H7 (cell line): Measurements from ENCODE around the gene RPL19. TPM values are rescaled to one million over a fixed set of nuclear protein-coding genes. Genes with fewer than 3 reads are reported as not detected.

ENCODE experiments used
- DNase-seq: peaks from one replicate; pipeline ENCODE4 v3.0.0; 2012
- H3K27me3 ChIP-seq: 2 replicates; pipeline ENCODE4 v1.6.0; 2011; ENCODE audit warnings: mild to moderate bottlenecking, low read length; ENCODE audit not compliant: control insufficient read depth, insufficient read depth
- H3K36me3 ChIP-seq: replicated peaks from 2 replicates; pipeline ENCODE4 v1.5.1; 2011; ENCODE audit warnings: low read length; ENCODE audit not compliant: control insufficient read depth, insufficient read depth
- H3K4me3 ChIP-seq: 2 replicates; pipeline ENCODE4 v1.5.1; 2011; ENCODE audit warnings: low read depth, mild to moderate bottlenecking, control low read depth, low read length, moderate library complexity; ENCODE audit not compliant: insufficient read depth
- total RNA-seq: library from RNA; depleted of rRNA; stranded (reverse); fragments of >200 nt; shearing (Covaris generic); gene quantifications from 2 replicates; pipeline ENCODE4 v1.2.3, GENCODE V29; 2014

RPL19 gene
- total RNA-seq, 1 experiment from 2014 or later: 2,113 TPM

DNA sequence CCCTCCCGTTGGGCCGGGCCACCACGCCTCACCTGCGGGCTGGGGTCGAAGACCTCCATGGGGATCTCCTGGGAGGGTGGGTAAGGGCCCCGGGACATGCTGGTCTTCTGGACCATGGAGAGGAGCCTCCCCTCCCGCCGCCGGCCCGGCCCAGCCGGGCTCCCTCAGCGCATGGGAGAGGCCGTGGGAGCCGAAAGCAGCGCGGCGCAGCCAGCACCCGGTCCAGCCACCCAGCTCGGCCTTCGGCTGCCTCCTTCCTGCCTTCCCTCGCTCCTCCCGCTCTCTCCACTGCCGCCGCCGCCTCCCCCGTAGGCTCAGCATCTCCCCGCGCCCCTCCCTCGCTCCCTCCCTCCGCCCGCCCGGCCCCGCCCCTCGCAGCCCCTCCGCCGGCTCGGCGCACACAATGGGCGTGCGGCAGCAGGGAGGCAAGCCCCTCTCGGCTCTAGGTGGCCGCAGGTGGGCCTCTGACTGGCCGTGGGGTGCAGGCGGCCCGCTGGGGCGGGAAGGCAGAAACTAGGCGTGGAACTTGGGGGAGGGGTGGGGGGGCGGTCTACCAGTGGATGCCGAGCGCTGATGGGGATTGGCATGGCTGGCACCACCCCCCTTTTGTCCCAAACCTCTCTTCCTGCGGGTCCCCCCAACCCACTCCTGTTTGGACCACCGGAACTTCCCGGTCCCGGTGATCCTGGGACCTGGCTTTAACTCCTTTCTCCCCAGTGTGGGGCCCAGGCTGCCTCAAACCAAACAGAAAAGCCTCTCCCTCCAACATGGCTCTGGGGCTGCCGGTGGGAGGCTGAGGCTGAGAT lies 2.5 kb upstream of the RPL19 start, which contains the start of gene CACNB1:
Gene CACNB1, minus strand, starts transcription at position 290 of the 806 bp plus-strand sequence. Its CDS starts 174 bp downstream, at position 116.
- DNase-seq: peak; percentile 99
- no peaks in the 10 kb centered on the region for H3K27me3 ChIP-seq
- peak within 1 kb of the TSS; percentile 88 for H3K4me3 ChIP-seq
- H3K36me3 ChIP-seq: peaks cover 24% of the 10 kb centered on the region

DNA sequence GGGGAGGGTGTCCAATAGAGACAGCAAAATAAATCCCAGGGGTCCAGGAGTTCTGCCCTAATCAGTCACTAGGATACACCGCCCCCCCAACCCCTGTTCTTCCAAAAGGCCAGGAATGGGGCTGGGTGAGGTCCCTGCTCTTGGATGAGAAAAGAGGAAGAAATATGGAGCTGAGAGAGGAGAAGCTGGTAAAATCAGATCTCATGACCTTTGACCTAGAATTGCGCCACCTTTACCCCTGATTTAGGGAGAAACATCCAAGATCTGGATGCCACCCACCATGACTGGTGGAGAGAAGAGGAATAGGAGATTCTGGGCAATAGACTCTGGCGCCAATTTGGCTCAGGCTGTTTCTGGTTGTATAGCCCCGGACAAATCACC lies 1.9 kb upstream of the RPL19 start:
- Histone ChIP-seq H3K27me3 (no peaks in the 10 kb centered on the region), H3K4me3 (peak overlapping the region; percentile 88), H3K36me3 (peaks cover 26% of the 10 kb centered on the region)
- DNase-seq: no peak

DNA sequence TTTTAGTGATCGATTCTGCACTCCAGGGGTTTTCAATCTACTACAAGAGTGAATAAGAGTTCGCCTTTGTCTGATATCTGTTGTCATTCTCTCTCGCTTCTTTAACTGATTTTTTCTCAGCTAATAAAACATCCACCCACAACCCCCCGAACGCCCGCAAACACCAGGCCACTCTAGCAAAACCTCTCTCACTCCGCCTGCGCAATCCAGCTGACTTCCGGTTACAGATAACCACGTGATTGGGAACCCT lies 338 bp upstream of the RPL19 start:
- Histone ChIP-seq H3K27me3 (no peaks in the 10 kb centered on the region), H3K36me3 (peaks cover 33% of the 10 kb centered on the region), H3K4me3 (peak overlapping the region; percentile 100)
- DNase-seq: peak; percentile 93

DNA sequence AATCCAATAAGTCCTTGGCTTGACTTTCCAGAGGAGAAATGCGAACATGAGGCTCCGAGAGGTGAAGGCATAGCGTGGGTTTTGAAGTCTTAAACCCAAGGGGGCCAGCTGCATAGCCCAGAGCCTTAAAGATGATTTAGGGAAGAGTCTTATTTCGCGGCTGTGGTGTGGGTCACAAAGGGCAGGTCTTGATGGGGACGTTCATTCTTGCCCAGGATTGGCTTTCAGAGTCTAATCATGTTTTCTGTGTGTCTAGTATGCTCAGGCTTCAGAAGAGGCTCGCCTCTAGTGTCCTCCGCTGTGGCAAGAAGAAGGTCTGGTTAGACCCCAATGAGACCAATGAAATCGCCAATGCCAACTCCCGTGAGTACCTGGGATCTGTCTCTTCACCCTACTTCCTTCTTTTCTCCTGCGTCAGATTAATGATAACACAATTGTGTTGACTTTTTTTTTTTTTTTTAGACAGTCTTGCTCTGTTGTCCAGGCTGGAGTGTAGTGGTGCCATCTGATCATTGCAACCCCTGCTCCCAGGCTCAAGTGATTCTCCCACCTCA lies 951 bp downstream of the RPL19 start:
- Histone ChIP-seq H3K27me3 (no peaks in the 10 kb centered on the region), H3K4me3 (peak overlapping the region; percentile 100), H3K36me3 (peaks cover 37% of the 10 kb centered on the region)
- no peak for DNase-seq

DNA sequence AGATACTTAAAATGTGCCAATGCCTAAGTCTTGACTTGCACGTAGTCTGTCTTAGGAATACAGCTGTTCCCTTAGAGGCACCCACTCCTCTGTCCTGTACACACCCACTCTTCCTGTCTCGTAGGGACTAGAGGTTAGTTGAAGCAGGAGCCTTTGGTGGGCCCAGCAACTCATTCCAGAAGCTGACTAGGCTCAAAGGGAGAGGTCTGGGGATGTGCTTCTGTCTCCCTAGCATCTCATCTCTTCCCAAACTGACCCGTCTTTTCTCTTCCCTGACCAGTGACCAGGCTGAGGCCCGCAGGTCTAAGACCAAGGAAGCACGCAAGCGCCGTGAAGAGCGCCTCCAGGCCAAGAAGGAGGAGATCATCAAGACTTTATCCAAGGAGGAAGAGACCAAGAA lies 4.2 kb downstream of the RPL19 start:
- peaks cover 37% of the 10 kb centered on the region for H3K36me3 ChIP-seq
- no peak overlapping the region for H3K4me3 ChIP-seq
- DNase-seq: no peak
- peaks cover 2% of the 10 kb centered on the region; the same call in 1 of the 2 replicates for H3K27me3 ChIP-seq

- no peak for DNase-seq
- Histone ChIP-seq H3K4me3 (no peak overlapping the region), H3K36me3 (peaks cover 37% of the 10 kb centered on the region), H3K27me3 (peaks cover 11% of the 10 kb centered on the region; the same call in 1 of the 2 replicates)
Observed at GRCh38 chr17:39205112-39205526, 5.0 kb downstream of the RPL19 start.

GRCh38 chr17:39208136-39208535 lies 8.1 kb downstream of the RPL19 start:
- peaks cover 14% of the 10 kb centered on the region for H3K36me3 ChIP-seq
- peaks cover 16% of the 10 kb centered on the region; the same call in 1 of the 2 replicates for H3K27me3 ChIP-seq
- H3K4me3 ChIP-seq: no peak overlapping the region
- no peak for DNase-seq

- H3K27me3 ChIP-seq: peaks cover 16% of the 10 kb centered on the region; the same call in 1 of the 2 replicates
- peak; percentile 65 for DNase-seq
- no peak overlapping the region for H3K4me3 ChIP-seq
- peaks cover 8% of the 10 kb centered on the region for H3K36me3 ChIP-seq
Observed at GRCh38 chr17:39208893-39209292, 8.8 kb downstream of the RPL19 start.

GRCh38 chr17:39209317-39210092 lies 9.4 kb downstream of the RPL19 start:
- peak overlapping the region; percentile 58 for H3K4me3 ChIP-seq
- peaks cover 20% of the 10 kb centered on the region; the same call in 1 of the 2 replicates for H3K27me3 ChIP-seq
- DNase-seq: peak; percentile 86
- H3K36me3 ChIP-seq: peaks cover 4% of the 10 kb centered on the region

- DNase-seq: peak; percentile 70
- H3K36me3 ChIP-seq: peaks cover 1% of the 10 kb centered on the region
- peaks cover 20% of the 10 kb centered on the region; the same call in 1 of the 2 replicates for H3K27me3 ChIP-seq
- peak overlapping the region; percentile 58 for H3K4me3 ChIP-seq
Observed at GRCh38 chr17:39210093-39210434, 10.0 kb downstream of the RPL19 start.

DNA sequence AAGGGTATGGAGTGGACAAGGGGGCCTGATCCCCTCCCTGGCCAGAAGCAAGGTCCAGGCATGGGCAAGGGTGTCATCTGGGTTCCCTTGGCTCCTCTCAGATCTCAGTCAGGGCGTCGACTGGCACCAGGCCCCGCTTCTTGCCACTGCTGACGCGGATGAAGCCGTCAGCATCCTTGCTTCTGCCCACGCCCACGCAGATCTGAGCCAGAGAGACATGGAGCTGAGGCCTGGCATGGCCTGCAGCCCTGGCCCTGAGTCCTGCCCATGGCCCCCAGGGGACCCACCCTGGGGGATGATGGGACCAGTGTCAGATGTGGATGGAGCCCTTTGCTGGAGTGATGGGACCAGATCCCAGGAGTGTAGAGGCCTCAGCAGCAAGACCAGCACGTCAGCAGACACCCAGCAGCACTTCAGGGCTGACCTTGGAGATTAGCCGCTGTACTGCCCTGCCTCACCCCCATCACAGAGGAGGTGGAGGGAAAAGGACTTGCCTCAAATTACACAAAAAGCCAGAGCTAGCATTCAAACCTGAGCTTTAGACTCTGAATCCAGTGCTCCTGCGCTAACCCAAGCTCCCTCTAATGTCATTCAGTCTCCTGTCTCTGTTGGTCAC lies 12.2 kb downstream of the RPL19 start:
- Histone ChIP-seq H3K27me3 (peaks cover 27% of the 10 kb centered on the region), H3K4me3 (no peak overlapping the region), H3K36me3 (no peaks in the 10 kb centered on the region)
- DNase-seq: no peak

GRCh38 chr17:39212841-39213480 lies 12.9 kb downstream of the RPL19 start:
- Histone ChIP-seq H3K4me3 (no peak overlapping the region), H3K27me3 (peaks cover 29% of the 10 kb centered on the region), H3K36me3 (no peaks in the 10 kb centered on the region)
- peak; percentile 85 for DNase-seq

DNA sequence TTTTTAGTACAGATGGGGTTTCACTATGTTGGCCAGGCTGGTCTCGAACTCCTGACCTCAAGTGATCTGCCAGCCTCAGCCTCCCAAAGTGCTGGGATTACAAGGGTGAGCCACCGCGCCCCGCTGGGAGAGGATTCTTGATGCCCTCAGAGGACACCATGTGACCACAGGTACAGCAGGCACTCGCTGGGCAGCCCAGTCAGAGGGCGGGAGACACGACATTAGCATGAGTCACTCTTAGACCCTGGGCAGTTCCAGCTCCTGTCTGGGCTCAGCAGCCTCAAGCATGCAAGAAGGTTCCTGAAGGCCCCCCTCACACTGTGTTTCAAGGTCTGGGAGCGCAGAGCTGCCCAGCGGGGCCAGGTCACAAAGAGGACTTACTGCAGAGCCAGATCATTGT lies 13.8 kb downstream of the RPL19 start:
- H3K36me3 ChIP-seq: no peaks in the 10 kb centered on the region
- DNase-seq: peak; percentile 61
- no peak overlapping the region for H3K4me3 ChIP-seq
- peaks cover 38% of the 10 kb centered on the region for H3K27me3 ChIP-seq

DNA sequence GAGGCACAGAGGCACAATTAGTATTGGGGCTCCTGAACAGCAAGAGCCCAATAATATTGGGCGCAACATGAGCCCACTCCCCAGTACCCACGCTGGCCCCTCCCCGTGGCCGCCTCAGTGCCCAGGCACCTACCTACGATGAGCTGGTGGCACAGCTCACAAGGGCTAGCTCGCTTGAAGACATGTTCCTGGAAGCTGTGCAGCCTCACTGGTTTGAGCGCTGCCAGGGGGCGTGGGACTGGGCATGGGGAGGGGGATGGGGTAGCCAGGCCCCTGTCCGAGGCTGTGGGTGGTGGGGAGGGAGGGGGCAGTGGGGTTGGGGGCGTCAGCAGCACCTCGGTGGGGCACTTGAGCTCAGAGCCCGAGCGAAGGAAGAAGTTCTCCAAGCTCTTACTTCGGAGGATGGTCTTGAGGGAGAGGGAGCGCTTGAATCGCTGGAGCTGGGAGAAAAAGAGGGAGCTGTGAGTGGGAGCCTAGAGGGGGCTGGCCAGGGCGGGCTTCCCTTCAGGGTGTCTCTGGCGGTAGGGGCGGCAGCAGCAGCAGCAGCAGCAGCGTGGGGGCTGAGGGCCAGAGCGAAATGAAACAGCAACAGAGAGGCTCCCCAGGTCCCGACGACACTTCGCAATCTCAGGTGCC lies 17.8 kb downstream of the RPL19 start:
- Histone ChIP-seq H3K36me3 (no peaks in the 10 kb centered on the region), H3K27me3 (peaks cover 30% of the 10 kb centered on the region), H3K4me3 (peak overlapping the region; percentile 22; the same call in 1 of the 2 replicates)
- peak; percentile 82 for DNase-seq
